Esophagus squamous epithelium (tissue), 4 donors: ENCODE measurements around the gene UTP11.

Source experiments
- POLR2A ChIP-seq, 4 donors: fragments of 450-650 bp; IDR thresholded peaks; one replicate each; pipeline ENCODE4 v1.6.1; 2017; ENCODE audit warnings: antibody characterized with exemption in 4 of 4, mild to moderate bottlenecking in 4 of 4, moderate library complexity in 3 of 4
- TF ChIP-seq, protein P1 (sequence below), 6 experiments: fragments of 450-650 bp in 4 of 6; fragments of 200-600 bp in 2 of 6; sonication (generic) in 2 of 6; IDR thresholded peaks; one replicate each; pipeline ENCODE4 v1.5.1; 2016 to 2019; ENCODE audit warnings: antibody characterized with exemption in 6 of 6, mild to moderate bottlenecking in 4 of 6, moderate library complexity in 4 of 6

DNA sequence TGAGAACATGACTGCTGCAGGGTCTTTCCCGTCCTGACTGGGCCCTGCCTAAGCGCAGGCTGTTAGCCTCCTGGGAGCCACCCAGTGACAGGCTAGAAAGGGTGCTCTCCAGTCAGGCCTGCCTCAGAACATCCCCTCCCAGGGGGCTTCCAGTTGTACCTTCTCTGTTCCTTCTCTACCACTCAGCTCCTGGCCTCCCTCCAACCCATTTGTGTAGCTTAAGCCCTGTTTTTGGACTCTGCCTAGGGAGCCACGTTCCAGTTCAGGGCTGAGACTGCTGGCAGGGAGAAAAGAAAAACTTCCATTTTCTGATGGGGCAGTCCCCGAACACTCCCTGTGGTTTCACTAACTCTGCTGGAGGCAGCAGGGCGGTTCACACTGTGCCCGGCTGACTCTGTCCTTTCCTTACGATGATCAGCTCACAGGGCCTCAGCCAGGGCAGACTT, 49.4 kb downstream of the UTP11 start:
- TF ChIP-seq, protein P1, sequence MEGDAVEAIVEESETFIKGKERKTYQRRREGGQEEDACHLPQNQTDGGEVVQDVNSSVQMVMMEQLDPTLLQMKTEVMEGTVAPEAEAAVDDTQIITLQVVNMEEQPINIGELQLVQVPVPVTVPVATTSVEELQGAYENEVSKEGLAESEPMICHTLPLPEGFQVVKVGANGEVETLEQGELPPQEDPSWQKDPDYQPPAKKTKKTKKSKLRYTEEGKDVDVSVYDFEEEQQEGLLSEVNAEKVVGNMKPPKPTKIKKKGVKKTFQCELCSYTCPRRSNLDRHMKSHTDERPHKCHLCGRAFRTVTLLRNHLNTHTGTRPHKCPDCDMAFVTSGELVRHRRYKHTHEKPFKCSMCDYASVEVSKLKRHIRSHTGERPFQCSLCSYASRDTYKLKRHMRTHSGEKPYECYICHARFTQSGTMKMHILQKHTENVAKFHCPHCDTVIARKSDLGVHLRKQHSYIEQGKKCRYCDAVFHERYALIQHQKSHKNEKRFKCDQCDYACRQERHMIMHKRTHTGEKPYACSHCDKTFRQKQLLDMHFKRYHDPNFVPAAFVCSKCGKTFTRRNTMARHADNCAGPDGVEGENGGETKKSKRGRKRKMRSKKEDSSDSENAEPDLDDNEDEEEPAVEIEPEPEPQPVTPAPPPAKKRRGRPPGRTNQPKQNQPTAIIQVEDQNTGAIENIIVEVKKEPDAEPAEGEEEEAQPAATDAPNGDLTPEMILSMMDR (IDR thresholded peaks at IDR 0.05): no peak
- TF ChIP-seq POLR2A (IDR thresholded peaks at IDR 0.05): no peak
